ENCODE data around the gene DNLZ. TPM values are rescaled to one million over a fixed set of nuclear protein-coding genes. Genes with fewer than 3 reads are reported as not detected.
A peak's percentile ranks its signal among the peaks of the same experiment; 100 is the strongest.

The DNLZ gene
- total and polyA plus RNA-seq, 2 donors (not counting 1 experiment from before 2014, with no cell fraction given), result 7.4 to 14.2 TPM

GRCh38 chr9:136336881-136337280 lies 26.7 kb downstream of the DNLZ start:
- no peak overlapping the region for H3K4me2 ChIP-seq (ENCODE audit: extremely low read depth, insufficient read depth, low read length)
- no peak overlapping the region for H3K27ac ChIP-seq (ENCODE audit: insufficient read depth, low read length)
- H3K4me1 ChIP-seq (ENCODE audit: control insufficient read depth, extremely low read depth, insufficient read depth, low read length), result no peaks in the 10 kb centered on the region
- H3K9ac ChIP-seq (ENCODE audit: insufficient read depth, low read length), result no peak overlapping the region
- H3K4me3 ChIP-seq (replicated peaks in 1 of 4; ENCODE audit: control extremely low read depth in 1 of 4, insufficient read depth in 1 of 4, low read depth in 3 of 4, low read length in 4 of 4), result no peak overlapping the region
- no peaks in the 10 kb centered on the region for H3K27me3 ChIP-seq (ENCODE audit: control insufficient read depth, insufficient read depth, low read length)
- peaks cover 56% of the 10 kb centered on the region for H3K36me3 ChIP-seq (ENCODE audit: control insufficient read depth, insufficient read depth, low read length)
- H2AFZ ChIP-seq (ENCODE audit: low read length), result no peak overlapping the region
- DNase-seq (ENCODE audit: low read depth in 2 of 2), result no peak
- H3K9me3 ChIP-seq (ENCODE audit: control insufficient read depth, insufficient read depth, low read depth, low read length), result no peaks in the 10 kb centered on the region
- no peak for TF ChIP-seq EZH2 (IDR thresholded peaks at IDR 0.05; ENCODE audit: low read length, missing control alignments)
- TF ChIP-seq, protein P1, sequence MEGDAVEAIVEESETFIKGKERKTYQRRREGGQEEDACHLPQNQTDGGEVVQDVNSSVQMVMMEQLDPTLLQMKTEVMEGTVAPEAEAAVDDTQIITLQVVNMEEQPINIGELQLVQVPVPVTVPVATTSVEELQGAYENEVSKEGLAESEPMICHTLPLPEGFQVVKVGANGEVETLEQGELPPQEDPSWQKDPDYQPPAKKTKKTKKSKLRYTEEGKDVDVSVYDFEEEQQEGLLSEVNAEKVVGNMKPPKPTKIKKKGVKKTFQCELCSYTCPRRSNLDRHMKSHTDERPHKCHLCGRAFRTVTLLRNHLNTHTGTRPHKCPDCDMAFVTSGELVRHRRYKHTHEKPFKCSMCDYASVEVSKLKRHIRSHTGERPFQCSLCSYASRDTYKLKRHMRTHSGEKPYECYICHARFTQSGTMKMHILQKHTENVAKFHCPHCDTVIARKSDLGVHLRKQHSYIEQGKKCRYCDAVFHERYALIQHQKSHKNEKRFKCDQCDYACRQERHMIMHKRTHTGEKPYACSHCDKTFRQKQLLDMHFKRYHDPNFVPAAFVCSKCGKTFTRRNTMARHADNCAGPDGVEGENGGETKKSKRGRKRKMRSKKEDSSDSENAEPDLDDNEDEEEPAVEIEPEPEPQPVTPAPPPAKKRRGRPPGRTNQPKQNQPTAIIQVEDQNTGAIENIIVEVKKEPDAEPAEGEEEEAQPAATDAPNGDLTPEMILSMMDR (conservative IDR thresholded peaks at IDR 0.05 in 1 of 2, IDR thresholded peaks at IDR 0.05 in 1 of 2; ENCODE audit: low read depth in 1 of 2, low read length in 2 of 2), result no peak
- H3K79me2 ChIP-seq (ENCODE audit: control insufficient read depth, insufficient read depth, low read length), result peaks cover 24% of the 10 kb centered on the region
- no peaks in the 10 kb centered on the region for H4K20me1 ChIP-seq (ENCODE audit: control insufficient read depth, extremely low read depth, insufficient read depth, low read length)

DNA sequence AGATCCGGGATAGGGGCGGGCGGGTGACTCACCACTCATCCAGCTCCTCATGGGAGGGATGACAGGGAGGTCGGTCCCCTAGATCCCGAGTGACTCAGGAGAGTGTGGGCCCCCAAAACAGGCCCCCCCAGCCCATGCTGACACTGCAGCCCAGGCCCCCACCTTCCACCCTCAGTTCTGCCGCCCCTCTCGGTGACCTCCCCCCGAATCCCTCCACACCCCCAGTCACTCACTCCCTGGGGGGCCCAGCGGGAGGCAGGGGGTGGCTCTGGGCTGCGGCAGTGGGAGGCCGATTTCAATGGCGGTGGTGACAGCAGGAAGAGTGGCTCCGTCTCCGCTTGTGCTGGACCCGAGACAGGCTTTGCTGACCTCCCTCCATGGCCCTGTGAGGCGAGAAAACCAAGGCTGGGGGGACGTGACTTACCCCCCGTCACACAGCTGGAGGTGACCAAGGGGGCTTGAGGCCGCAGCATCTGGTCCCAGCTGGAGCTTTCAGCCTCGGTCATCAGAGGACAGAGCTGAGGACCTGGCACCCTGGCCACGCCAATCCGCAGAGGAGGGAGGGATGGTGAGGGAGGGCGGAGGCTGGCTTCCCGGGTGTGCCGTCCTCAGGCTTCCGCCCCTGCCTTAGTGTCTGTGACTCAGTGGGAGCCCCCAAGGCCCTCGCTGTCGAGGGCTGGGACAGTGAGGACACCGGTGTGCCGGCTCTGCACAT lies 27.2 kb downstream of the DNLZ start:
- H3K36me3 ChIP-seq (ENCODE audit: control insufficient read depth, insufficient read depth, low read length), result peaks cover 54% of the 10 kb centered on the region
- no peak overlapping the region for H2AFZ ChIP-seq (ENCODE audit: low read length)
- H3K9ac ChIP-seq (ENCODE audit: insufficient read depth, low read length), result no peak overlapping the region
- no peaks in the 10 kb centered on the region for H4K20me1 ChIP-seq (ENCODE audit: control insufficient read depth, extremely low read depth, insufficient read depth, low read length)
- DNase-seq (ENCODE audit: low read depth in 2 of 2), result peak; percentile 51 to 72
- H3K4me3 ChIP-seq (replicated peaks in 1 of 4; ENCODE audit: control extremely low read depth in 1 of 4, insufficient read depth in 1 of 4, low read depth in 3 of 4, low read length in 4 of 4), result no peak overlapping the region
- H3K9me3 ChIP-seq (ENCODE audit: control insufficient read depth, insufficient read depth, low read depth, low read length), result no peaks in the 10 kb centered on the region
- no peaks in the 10 kb centered on the region for H3K4me1 ChIP-seq (ENCODE audit: control insufficient read depth, extremely low read depth, insufficient read depth, low read length)
- peak overlapping the region; percentile 43 for H3K27ac ChIP-seq (ENCODE audit: insufficient read depth, low read length)
- no peak overlapping the region for H3K4me2 ChIP-seq (ENCODE audit: extremely low read depth, insufficient read depth, low read length)
- peaks cover 30% of the 10 kb centered on the region for H3K79me2 ChIP-seq (ENCODE audit: control insufficient read depth, insufficient read depth, low read length)
- H3K27me3 ChIP-seq (ENCODE audit: control insufficient read depth, insufficient read depth, low read length), result no peaks in the 10 kb centered on the region
- TF ChIP-seq, protein P1 (conservative IDR thresholded peaks at IDR 0.05 in 1 of 2, IDR thresholded peaks at IDR 0.05 in 1 of 2; ENCODE audit: low read depth in 1 of 2, low read length in 2 of 2), result no peak
- TF ChIP-seq EZH2 (IDR thresholded peaks at IDR 0.05; ENCODE audit: low read length, missing control alignments), result no peak

- Histone ChIP-seq H3K4me2 (ENCODE audit: extremely low read depth, insufficient read depth, low read length) (no peak overlapping the region), H4K20me1 (ENCODE audit: control insufficient read depth, extremely low read depth, insufficient read depth, low read length) (no peaks in the 10 kb centered on the region), H3K79me2 (ENCODE audit: control insufficient read depth, insufficient read depth, low read length) (peaks cover 37% of the 10 kb centered on the region), H3K4me3 (replicated peaks in 1 of 4; ENCODE audit: control extremely low read depth in 1 of 4, insufficient read depth in 1 of 4, low read depth in 3 of 4, low read length in 4 of 4) (no peak overlapping the region), H3K9ac (ENCODE audit: insufficient read depth, low read length) (peak overlapping the region; percentile 23), H3K4me1 (ENCODE audit: control insufficient read depth, extremely low read depth, insufficient read depth, low read length) (no peaks in the 10 kb centered on the region), H2AFZ (ENCODE audit: low read length) (no peak overlapping the region), H3K27me3 (ENCODE audit: control insufficient read depth, insufficient read depth, low read length) (no peaks in the 10 kb centered on the region), H3K36me3 (ENCODE audit: control insufficient read depth, insufficient read depth, low read length) (peaks cover 47% of the 10 kb centered on the region), H3K27ac (ENCODE audit: insufficient read depth, low read length) (peak overlapping the region; percentile 20), H3K9me3 (ENCODE audit: control insufficient read depth, insufficient read depth, low read depth, low read length) (no peaks in the 10 kb centered on the region)
- TF ChIP-seq, protein P1 (conservative IDR thresholded peaks at IDR 0.05 in 1 of 2, IDR thresholded peaks at IDR 0.05 in 1 of 2; ENCODE audit: low read depth in 1 of 2, low read length in 2 of 2), result no peak
- TF ChIP-seq EZH2 (IDR thresholded peaks at IDR 0.05; ENCODE audit: low read length, missing control alignments), result no peak
- DNase-seq (ENCODE audit: low read depth in 2 of 2), result no peak
Measured at GRCh38 chr9:136335296-136336155, 28.0 kb downstream of the DNLZ start.

Measured in fibroblast of lung (primary cell).